PC-9 (cell line): ENCODE measurements around the gene CDC37. TPM values are rescaled to one million over a fixed set of nuclear protein-coding genes. Genes with fewer than 3 reads are reported as not detected.

Source experiments
- Bru-seq: library from RNA; stranded (reverse); fragments of 400-500 nt; gene quantifications from one replicate; lab custom pipeline; 2021; lab: Mats Ljungman, UMichigan
- BruChase-seq, 2 experiments: library from RNA; stranded (reverse); fragments of 400-500 nt; gene quantifications; one replicate each; lab custom pipeline; 2021; lab: Mats Ljungman, UMichigan
- BruUV-seq: library from RNA; stranded (reverse); fragments of 400-500 nt; replicated peaks from 2 replicates; lab custom pipeline; 2021; lab: Mats Ljungman, UMichigan
- CTCF ChIA-PET: fragments of 300-600 bp; sonication (Branson Sonifier 250); formaldehyde crosslinking; loops from one replicate; lab custom pipeline; 2022; ENCODE audit warnings: antibody characterized with exemption; lab: Charles Lee
- POLR2A ChIA-PET: fragments of 300-600 bp; sonication (Branson Sonifier 250); formaldehyde crosslinking; loops from one replicate; lab custom pipeline; 2022; ENCODE audit warnings: antibody characterized with exemption; ENCODE audit not compliant: unreplicated experiment; lab: Charles Lee
- DNase-seq, 2 experiments: peaks; one replicate each; pipeline versions ENCODE4 v3.0.0 to v3.0.0-alpha.2; 2015 to 2022; ENCODE audit warnings: mixed read lengths in 1 of 2
- H2AFZ ChIP-seq: fragments of 200-600 bp; sonication (generic); 2 replicates; pipeline ENCODE4 v1.8.1; 2017; ENCODE audit warnings: antibody characterized with exemption
- H3F3A ChIP-seq: fragments of 200-600 bp; sonication (generic); 2 replicates; pipeline ENCODE4 v1.8.1; 2017; ENCODE audit warnings: antibody characterized with exemption, mild to moderate bottlenecking, low read depth; ENCODE audit not compliant: insufficient read depth
- H3K27ac ChIP-seq: fragments of 200-600 bp; sonication (generic); 2 replicates; pipeline ENCODE4 v1.6.1; 2016; ENCODE audit warnings: mixed run types
- H3K27me3 ChIP-seq: fragments of 200-600 bp; sonication (generic); 2 replicates; pipeline ENCODE4 v1.6.1; 2016; ENCODE audit warnings: low read depth, mixed run types; ENCODE audit not compliant: insufficient read depth
- H3K36me3 ChIP-seq: fragments of 200-600 bp; sonication (generic); 2 replicates; pipeline ENCODE4 v1.6.1; 2016; ENCODE audit warnings: low read depth, mixed run types
- H3K4me1 ChIP-seq: fragments of 200-600 bp; sonication (generic); replicated peaks from 2 replicates; pipeline ENCODE4 v1.6.1; 2016; ENCODE audit warnings: mixed run types; ENCODE audit not compliant: insufficient read depth
- H3K4me2 ChIP-seq: fragments of 200-600 bp; sonication (generic); 2 replicates; pipeline ENCODE4 v1.6.1; 2017; ENCODE audit warnings: mixed run types
- H3K4me3 ChIP-seq: fragments of 200-600 bp; sonication (generic); 2 replicates; pipeline ENCODE4 v1.6.1; 2016; ENCODE audit warnings: mixed run types
- H3K79me2 ChIP-seq: fragments of 200-600 bp; sonication (generic); 2 replicates; pipeline ENCODE4 v1.6.1; 2017; ENCODE audit warnings: low read depth, mixed run types
- H3K9me2 ChIP-seq: fragments of 200-600 bp; sonication (generic); 2 replicates; pipeline ENCODE4 v1.8.1; 2017; ENCODE audit warnings: mild to moderate bottlenecking; ENCODE audit not compliant: insufficient read depth
- H3K9me3 ChIP-seq: fragments of 200-600 bp; sonication (generic); 2 replicates; pipeline ENCODE4 v1.8.1; 2016; ENCODE audit warnings: low read depth; ENCODE audit not compliant: insufficient read depth
- H4K20me1 ChIP-seq: fragments of 200-600 bp; sonication (generic); 2 replicates; pipeline ENCODE4 v1.8.1; 2017; ENCODE audit not compliant: insufficient read depth
- CTCF ChIP-seq: fragments of 200-600 bp; sonication (generic); conservative IDR thresholded peaks from 2 replicates; pipeline ENCODE4 v1.6.1; 2017; ENCODE audit warnings: mixed run types, antibody characterized with exemption, mild to moderate bottlenecking, moderate library complexity
- EZH2 ChIP-seq: fragments of 200-600 bp; sonication (generic); IDR thresholded peaks from 2 replicates; pipeline ENCODE4 v1.8.0; 2017; ENCODE audit warnings: antibody characterized with exemption, low read depth
- intact Hi-C: fragments of 100-400 bp; cut with micrococcal nuclease; formaldehyde crosslinking; loops from one replicate; pipeline ENCODE4 v1.10.0; 2022; ENCODE audit not compliant: unreplicated experiment
- long read RNA-seq: library from polyadenylated mRNA; stranded (forward); transcript quantifications from one replicate; pipeline ENCODE4 v2.0.0, GENCODE V29; 2022
- total RNA-seq: library from RNA; stranded (reverse); gene quantifications from 2 replicates; pipeline ENCODE4 v1.2.3, GENCODE V29; 2021

CDC37 gene
- total RNA-seq (156 and 191 TPM in 2 replicates), Bru-seq, nascent RNA (percentile 87 among the genes with signal in this experiment), BruChase-seq, experiment 1, labeled RNA remaining after a 2-hour chase (percentile 82 among the genes with signal in this experiment), BruChase-seq, experiment 2, labeled RNA remaining after a 6-hour chase (percentile 94 among the genes with signal in this experiment)
- long read RNA-seq, transcript CDC37-209 (7 exons, 1,377 nt) = minor isoform, 29 of 248 reads
- long read RNA-seq, transcript CDC37-201 (8 exons, 1,608 nt) = major isoform, 151 of 248 reads
- long read RNA-seq, partial matches to known transcripts = 39 of 248 reads
- long read RNA-seq, other reads (novel, unspliced or antisense) = 29 of 248 reads

GRCh38 chr19:10403137-10404021, at the start of gene CDC37:
CDC37 (minus strand) TSS chr19:10403542; CDS start chr19:10403479, 63 bp downstream.
- Histone ChIP-seq H3K27me3 (peaks cover 21% of the 10 kb centered on the region; the same call in 1 of the 2 replicates), H3K79me2 (peaks cover 49% of the 10 kb centered on the region), H3K36me3 (0 out of 2 replicates have a peak, but pooled peaks cover 21% of the 10 kb centered on the region), H3K4me1 (peaks cover 20% of the 10 kb centered on the region), H3K9me3 (no peaks in the 10 kb centered on the region), H3K4me2 (peak within 1 kb of the TSS; percentile 95), H3K27ac (peak within 1 kb of the TSS; percentile 39), H2AFZ (peak within 1 kb of the TSS; percentile 94), H3K4me3 (peak within 1 kb of the TSS; percentile 89), H3F3A (peaks cover 30% of the 10 kb centered on the region; the same call in 1 of the 2 replicates), H3K9me2 (no peaks in the 10 kb centered on the region), H4K20me1 (peaks cover 39% of the 10 kb centered on the region)
- ChIA-PET POLR2A (interaction anchor here (0.6 kb wide), 1 partner anchor 222 kb away, joined by 6 read pairs; the partner anchor contains the start of gene SLC44A2), CTCF (interaction anchor here (0.6 to 1.6 kb wide), 6 partner anchors 13 to 735 kb away, joined by 3 to 16 read pairs (median 4); no protein-coding TSS in a partner anchor)
- intact Hi-C loops = loop anchor here (2.0 to 10.0 kb wide), 3 partner anchors 71 to 295 kb away; partner anchors contain the start of gene CDKN2D
- TSS peak; percentile 34 for BruUV-seq
- peak; percentile 90 to 96 for DNase-seq
- no peak for TF ChIP-seq CTCF
- no peak for TF ChIP-seq EZH2

GRCh38 chr19:10450853-10451609, 47.7 kb upstream of the CDC37 start:
- H3K27ac ChIP-seq = no peak overlapping the region
- intact Hi-C loops = no loop called here
- TF ChIP-seq EZH2 (no peak), CTCF (no peak)
- H3K4me2 ChIP-seq = no peak overlapping the region
- no TSS peak for BruUV-seq
- DNase-seq = no peak
- H3K36me3 ChIP-seq = no peaks in the 10 kb centered on the region
- no peaks in the 10 kb centered on the region for H3K27me3 ChIP-seq
- no peak overlapping the region for H3K4me3 ChIP-seq
- ChIA-PET POLR2A (no interaction called here), CTCF (interaction anchor here (0.7 kb wide), 1 partner anchor 41 kb away, joined by 12 read pairs; no protein-coding TSS in a partner anchor)
- no peaks in the 10 kb centered on the region for H3K9me2 ChIP-seq
- H3K4me1 ChIP-seq = no peaks in the 10 kb centered on the region
- no peaks in the 10 kb centered on the region for H3K79me2 ChIP-seq
- H2AFZ ChIP-seq = no peak overlapping the region
- H3F3A ChIP-seq = peaks cover 9% of the 10 kb centered on the region
- H3K9me3 ChIP-seq = no peaks in the 10 kb centered on the region
- no peaks in the 10 kb centered on the region for H4K20me1 ChIP-seq
